KG1 (cell line): ENCODE measurements around the gene PTPRG.

Source experiments
- DNase-seq: peaks from one replicate; lab custom pipeline; 2025; lab: John Stamatoyannopoulos, UW

Gene PTPRG

GRCh38 chr3:61768284-61769037 is 207.1 kb downstream of the PTPRG start:
- no peak for DNase-seq

GRCh38 chr3:61769266-61769990 is 208.1 kb downstream of the PTPRG start:
- no peak for DNase-seq

GRCh38 chr3:61771976-61772375 is 210.6 kb downstream of the PTPRG start:
- no peak for DNase-seq

GRCh38 chr3:61772456-61772855 is 211.1 kb downstream of the PTPRG start:
- no peak for DNase-seq

- DNase-seq = no peak
Observed at GRCh38 chr3:61774279-61774890, 213.0 kb downstream of the PTPRG start.

GRCh38 chr3:61776390-61776789 is 215.0 kb downstream of the PTPRG start:
- no peak for DNase-seq

- DNase-seq = no peak
Observed at GRCh38 chr3:61777483-61777882, 216.1 kb downstream of the PTPRG start.

GRCh38 chr3:61778095-61778494 is 216.7 kb downstream of the PTPRG start:
- DNase-seq = no peak

GRCh38 chr3:61780016-61780415 is 218.6 kb downstream of the PTPRG start:
- DNase-seq = no peak

- DNase-seq = no peak
Observed at GRCh38 chr3:61780455-61781228, 219.3 kb downstream of the PTPRG start.

- no peak for DNase-seq
Observed at GRCh38 chr3:61783993-61784718, 222.8 kb downstream of the PTPRG start.

- no peak for DNase-seq
Observed at GRCh38 chr3:61788623-61789507, 227.5 kb downstream of the PTPRG start.

GRCh38 chr3:61789861-61790260 is 228.5 kb downstream of the PTPRG start:
- DNase-seq = no peak

GRCh38 chr3:61790411-61790810 is 229.0 kb downstream of the PTPRG start:
- no peak for DNase-seq

GRCh38 chr3:61793056-61793455 is 231.7 kb downstream of the PTPRG start:
- no peak for DNase-seq

- no peak for DNase-seq
Observed at GRCh38 chr3:61793521-61793920, 232.2 kb downstream of the PTPRG start.

GRCh38 chr3:61794341-61794740 is 233.0 kb downstream of the PTPRG start:
- DNase-seq = no peak

- no peak for DNase-seq
Observed at GRCh38 chr3:61794961-61795360, 233.6 kb downstream of the PTPRG start.

GRCh38 chr3:61796088-61796680 is 234.8 kb downstream of the PTPRG start:
- no peak for DNase-seq

GRCh38 chr3:61796911-61797310 is 235.5 kb downstream of the PTPRG start:
- DNase-seq = no peak
